ENCODE measurements around the gene DGKG. TPM values are rescaled to one million over a fixed set of nuclear protein-coding genes. Genes with fewer than 3 reads are reported as not detected.

DGKG gene
- polyA plus RNA-seq, 1 of the 3 experiments (the other 2 are of a cell fraction), result 0.12 TPM

GRCh38 chr3:186283096-186283495, 78.9 kb downstream of the DGKG start:
- no peaks in the 10 kb centered on the region for H3K9me3 ChIP-seq

More at GRCh38 chr3:186283096-186283495, 78.9 kb downstream of the DGKG start:
- H3K79me2 ChIP-seq (ENCODE audit: insufficient read depth), result no peaks in the 10 kb centered on the region
- ChIA-PET POLR2A (no interaction called here), CTCF (interaction anchor here (0.8 kb wide), 1 partner anchor 257 kb away, joined by 6 read pairs; no protein-coding TSS in a partner anchor)
- TF ChIP-seq RFX5 (IDR thresholded peaks at IDR 0.05; ENCODE audit: low read length) (no peak), ZBTB33 (IDR thresholded peaks at IDR 0.05; ENCODE audit: borderline replicate concordance, low read depth) (no peak), PBX3 (IDR thresholded peaks at IDR 0.05) (no peak), SMC3 (IDR thresholded peaks at IDR 0.05; ENCODE audit: low read depth, low read length) (no peak), GATA2 (CRISPR knock-in tag; IDR thresholded peaks at IDR 0.05) (no peak), FOXJ3 (CRISPR knock-in tag; IDR thresholded peaks at IDR 0.05) (no peak), NFIC (IDR thresholded peaks at IDR 0.05; ENCODE audit: borderline replicate concordance) (no peak), CTCF (IDR thresholded peaks at IDR 0.05) (no peak), ELF1 (IDR thresholded peaks at IDR 0.05) (no peak), REST (IDR thresholded peaks at IDR 0.05; ENCODE audit: low read depth, low read length) (no peak)
- H3K27me3 ChIP-seq (ENCODE audit: insufficient read depth), result no peaks in the 10 kb centered on the region
- H2AFZ ChIP-seq (ENCODE audit: low read depth), result no peak overlapping the region
- DNase-seq, result no peak
- 68% methylated on average over 8 of the region's 8 CpGs for WGBS (ENCODE audit: low lambda C conversion rate)
- no peak overlapping the region for H3K4me2 ChIP-seq
- no peaks in the 10 kb centered on the region for H3K9me2 ChIP-seq
- H3K36me3 ChIP-seq (replicated peaks in 1 of 2; ENCODE audit: control insufficient read depth in 1 of 2, insufficient read depth in 2 of 2, low read length in 1 of 2), result no peaks in the 10 kb centered on the region
- H3F3A ChIP-seq (replicated peaks; ENCODE audit: insufficient read depth), result peaks cover 18% of the 10 kb centered on the region
- H3K27ac ChIP-seq (ENCODE audit: low read depth in 2 of 2, low read length in 1 of 2), result peak overlapping the region in 1 of 2 experiments; percentile 41; a peak in 1 of 4 replicates
- no peak overlapping the region for H3K9ac ChIP-seq
- peaks cover 3 to 9% of the 10 kb centered on the region in 2 experiments; a peak in 2 of 4 replicates for H3K4me1 ChIP-seq (ENCODE audit: control insufficient read depth in 1 of 2, insufficient read depth in 2 of 2, low read depth in 1 of 2, low read length in 1 of 2)
- H4K20me1 ChIP-seq (ENCODE audit: insufficient read depth), result no peaks in the 10 kb centered on the region
- H3K4me3 ChIP-seq (ENCODE audit: low read depth in 2 of 2, low read length in 1 of 2), result no peak overlapping the region
